ENCODE data around the gene NFE2L3. TPM values are rescaled to one million over a fixed set of nuclear protein-coding genes. Genes with fewer than 3 reads are reported as not detected.

The NFE2L3 gene
- total and polyA plus RNA-seq, 9 of the 15 experiments (the other 6 are each of a cell fraction or from before 2014, with no cell fraction given) = 2.9 to 16.9 (median 12.4) TPM

DNA sequence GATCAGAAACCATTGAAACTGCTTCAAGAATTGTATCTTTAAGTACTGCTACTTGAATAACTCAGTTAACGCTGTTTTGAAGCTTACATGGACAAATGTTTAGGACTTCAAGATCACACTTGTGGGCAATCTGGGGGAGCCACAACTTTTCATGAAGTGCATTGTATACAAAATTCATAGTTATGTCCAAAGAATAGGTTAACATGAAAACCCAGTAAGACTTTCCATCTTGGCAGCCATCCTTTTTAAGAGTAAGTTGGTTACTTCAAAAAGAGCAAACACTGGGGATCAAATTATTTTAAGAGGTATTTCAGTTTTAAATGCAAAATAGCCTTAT, 33.8 kb downstream of the NFE2L3 start (continued):
- TF ChIP-seq, protein P1, sequence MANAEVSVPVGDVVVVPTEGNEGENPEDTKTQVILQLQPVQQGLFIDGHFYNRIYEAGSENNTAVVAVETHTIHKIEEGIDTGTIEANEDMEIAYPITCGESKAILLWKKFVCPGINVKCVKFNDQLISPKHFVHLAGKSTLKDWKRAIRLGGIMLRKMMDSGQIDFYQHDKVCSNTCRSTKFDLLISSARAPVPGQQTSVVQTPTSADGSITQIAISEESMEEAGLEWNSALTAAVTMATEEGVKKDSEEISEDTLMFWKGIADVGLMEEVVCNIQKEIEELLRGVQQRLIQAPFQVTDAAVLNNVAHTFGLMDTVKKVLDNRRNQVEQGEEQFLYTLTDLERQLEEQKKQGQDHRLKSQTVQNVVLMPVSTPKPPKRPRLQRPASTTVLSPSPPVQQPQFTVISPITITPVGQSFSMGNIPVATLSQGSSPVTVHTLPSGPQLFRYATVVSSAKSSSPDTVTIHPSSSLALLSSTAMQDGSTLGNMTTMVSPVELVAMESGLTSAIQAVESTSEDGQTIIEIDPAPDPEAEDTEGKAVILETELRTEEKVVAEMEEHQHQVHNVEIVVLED (CRISPR knock-in tag; IDR thresholded peaks at IDR 0.05) = no peak
- no peak for TF ChIP-seq RBM25 (IDR thresholded peaks at IDR 0.05; ENCODE audit: low read depth, low read length, severe bottlenecking)
- no peak for TF ChIP-seq CREM (IDR thresholded peaks at IDR 0.05; ENCODE audit: low read depth)
- no peak for TF ChIP-seq TBP (optimal IDR thresholded peaks at IDR 0.05; ENCODE audit: low read depth, low read length)
- TF ChIP-seq EZH2 (IDR thresholded peaks at IDR 0.05; ENCODE audit: borderline replicate concordance, low read depth, low read length) = no peak
- TF ChIP-seq POLR2G (IDR thresholded peaks at IDR 0.05; ENCODE audit: low read depth, low read length) = 0 out of 2 replicates have a peak, but pooled peaks have one; percentile 44
- no peak for TF ChIP-seq ZNF274 (IDR thresholded peaks at IDR 0.05; ENCODE audit: borderline replicate concordance, low read depth, low read length)
- peak; percentile 41 for TF ChIP-seq RBM22 (IDR thresholded peaks at IDR 0.05; ENCODE audit: low read depth, low read length, poor library complexity, severe bottlenecking)
- no peak for TF ChIP-seq GTF2F1 (IDR thresholded peaks at IDR 0.05; ENCODE audit: low read depth, low read length)
